Measurements from ENCODE around the gene COL18A1. TPM values are rescaled to one million over a fixed set of nuclear protein-coding genes. Genes with fewer than 3 reads are reported as not detected.

Gene COL18A1
- total RNA-seq, 4 donors from 2014 or later: 64.7 to 110 (median 98.9) TPM

GRCh38 chr21:45511661-45512431, 106.9 kb downstream of the COL18A1 start:
- no peak for TF ChIP-seq CTCF (IDR thresholded peaks at IDR 0.05)
- no peak for DNase-seq (ENCODE audit: low spot score)
- ATAC-seq (ENCODE audit: low FRiP score): no peak

GRCh38 chr21:45512626-45513002, 107.6 kb downstream of the COL18A1 start:
- TF ChIP-seq CTCF (IDR thresholded peaks at IDR 0.05): no peak
- ATAC-seq (ENCODE audit: low FRiP score): no peak
- no peak for DNase-seq (ENCODE audit: low spot score)

- ATAC-seq (ENCODE audit: low FRiP score) (no peak), DNase-seq (ENCODE audit: low spot score) (no peak)
- TF ChIP-seq CTCF (IDR thresholded peaks at IDR 0.05): no peak
Measured at GRCh38 chr21:45513003-45513717, 108.2 kb downstream of the COL18A1 start.

- ATAC-seq (ENCODE audit: low FRiP score) (no peak), DNase-seq (ENCODE audit: low spot score) (no peak)
- no peak for TF ChIP-seq CTCF (IDR thresholded peaks at IDR 0.05)
Measured at GRCh38 chr21:45513741-45514310, 108.9 kb downstream of the COL18A1 start.

GRCh38 chr21:45514311-45515021, 109.5 kb downstream of the COL18A1 start:
- ATAC-seq (ENCODE audit: low FRiP score): no peak
- no peak for DNase-seq (ENCODE audit: low spot score)
- no peak for TF ChIP-seq CTCF (IDR thresholded peaks at IDR 0.05)

- ATAC-seq (ENCODE audit: low FRiP score) (no peak), DNase-seq (ENCODE audit: low spot score) (no peak)
- no peak for TF ChIP-seq CTCF (IDR thresholded peaks at IDR 0.05)
Measured at GRCh38 chr21:45515241-45516061, 110.5 kb downstream of the COL18A1 start.
